AG10803 (cell line): ENCODE data around the gene TMEM69.
"Not testable (repeated sequence)": the region's sequence is repeated elsewhere in the genome, so short reads cannot be mapped to it uniquely, and the experiment has no call there.

ENCODE experiments used
- DNase-seq: peaks from one replicate; pipeline ENCODE4 v3.0.0; 2010; ENCODE audit warnings: low read depth
- H3K4me3 ChIP-seq: 2 replicates; pipeline ENCODE4 v1.5.1; 2011; ENCODE audit warnings: mild to moderate bottlenecking, low read length, control low read depth
- CTCF ChIP-seq: conservative IDR thresholded peaks from 2 replicates; pipeline ENCODE4 v1.5.1; 2011; ENCODE audit warnings: mild to moderate bottlenecking, low read length, control low read depth, inconsistent platforms

TMEM69 gene

GRCh38 chr1:45739137-45739536 lies 51.2 kb downstream of the TMEM69 start:
- no peak for DNase-seq
- TF ChIP-seq CTCF = no peak
- no peak overlapping the region for H3K4me3 ChIP-seq

GRCh38 chr1:45739641-45740156 lies 51.7 kb downstream of the TMEM69 start:
- H3K4me3 ChIP-seq, DNase-seq: not testable (repeated sequence)
